HG03095 (cell line): ENCODE data around the gene RAP1A.
"Not testable (repeated sequence)": the region's sequence is repeated elsewhere in the genome, so short reads cannot be mapped to it uniquely, and the experiment has no call there.

Source experiments
- ATAC-seq: cut with Tn5 transposase; IDR thresholded peaks from one replicate; pipeline ENCODE4 v1.9.1; 2021; ENCODE audit warnings: moderate library complexity; ENCODE audit not compliant: unreplicated experiment

The RAP1A gene

GRCh38 chr1:111597426-111597825, 22.2 kb upstream of the RAP1A start:
- no peak for ATAC-seq

- no peak for ATAC-seq
These were observed 21.0 kb upstream of the RAP1A start for GRCh38 chr1:111598544-111598943.

- no peak for ATAC-seq
These were observed 19.6 kb upstream of the RAP1A start for GRCh38 chr1:111599781-111600693.

- peak; percentile 50 for ATAC-seq
These were observed 18.7 kb upstream of the RAP1A start for GRCh38 chr1:111600886-111601386.

GRCh38 chr1:111602302-111602701, 17.3 kb upstream of the RAP1A start:
- ATAC-seq, result no peak

GRCh38 chr1:111602974-111603373, 16.6 kb upstream of the RAP1A start:
- no peak for ATAC-seq

GRCh38 chr1:111603979-111604378, 15.6 kb upstream of the RAP1A start:
- no peak for ATAC-seq

- ATAC-seq, result no peak
These were observed 14.7 kb upstream of the RAP1A start for GRCh38 chr1:111604931-111605330.

GRCh38 chr1:111605576-111605975, 14.0 kb upstream of the RAP1A start:
- ATAC-seq, result no peak

GRCh38 chr1:111606457-111607215, 13.0 kb upstream of the RAP1A start:
- ATAC-seq, result not testable (repeated sequence)

GRCh38 chr1:111608528-111608927, 11.1 kb upstream of the RAP1A start:
- not testable (repeated sequence) for ATAC-seq

GRCh38 chr1:111611986-111612385, 7.6 kb upstream of the RAP1A start:
- ATAC-seq, result no peak

GRCh38 chr1:111615870-111616715, 3.5 kb upstream of the RAP1A start:
- peak; percentile 54 for ATAC-seq

GRCh38 chr1:111618081-111618480, 1.5 kb upstream of the RAP1A start:
- ATAC-seq, result no peak

- no peak for ATAC-seq
These were observed 491 bp upstream of the RAP1A start for GRCh38 chr1:111618961-111619634.

GRCh38 chr1:111620441-111620971, 917 bp downstream of the RAP1A start:
- ATAC-seq, result no peak

- no peak for ATAC-seq
These were observed 1.5 kb downstream of the RAP1A start for GRCh38 chr1:111621050-111621449.

GRCh38 chr1:111622166-111622565, 2.6 kb downstream of the RAP1A start:
- no peak for ATAC-seq

- ATAC-seq, result no peak
These were observed 4.8 kb downstream of the RAP1A start for GRCh38 chr1:111624382-111624781.

- ATAC-seq, result no peak
These were observed 5.7 kb downstream of the RAP1A start for GRCh38 chr1:111625276-111625675.
